Measurements from ENCODE around the gene FOXS1.
"Not testable (repeated sequence)": the region's sequence is repeated elsewhere in the genome, so short reads cannot be mapped to it uniquely, and the experiment has no call there.

Gene FOXS1

DNA sequence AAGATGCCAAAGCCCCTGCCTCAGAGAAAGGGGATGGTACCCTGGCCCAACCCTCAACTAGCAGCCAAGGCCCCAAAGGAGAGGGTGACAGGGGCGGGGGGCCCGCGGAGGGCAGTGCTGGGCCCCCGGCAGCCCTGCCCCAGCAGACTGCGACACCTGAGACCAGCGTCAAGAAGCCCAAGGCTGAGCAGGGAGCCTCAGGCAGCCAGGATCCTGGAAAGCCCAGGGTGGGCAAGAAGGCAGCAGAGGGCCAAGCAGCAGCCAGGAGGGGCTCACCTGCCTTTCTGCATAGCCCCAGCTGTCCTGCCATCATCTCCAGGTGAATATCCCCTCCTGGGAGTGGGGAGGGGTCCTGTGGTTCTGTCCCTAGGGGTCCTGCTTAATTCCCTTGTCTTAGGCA, 25.2 kb downstream of the FOXS1 start:
- DNase-seq: no peak

DNA sequence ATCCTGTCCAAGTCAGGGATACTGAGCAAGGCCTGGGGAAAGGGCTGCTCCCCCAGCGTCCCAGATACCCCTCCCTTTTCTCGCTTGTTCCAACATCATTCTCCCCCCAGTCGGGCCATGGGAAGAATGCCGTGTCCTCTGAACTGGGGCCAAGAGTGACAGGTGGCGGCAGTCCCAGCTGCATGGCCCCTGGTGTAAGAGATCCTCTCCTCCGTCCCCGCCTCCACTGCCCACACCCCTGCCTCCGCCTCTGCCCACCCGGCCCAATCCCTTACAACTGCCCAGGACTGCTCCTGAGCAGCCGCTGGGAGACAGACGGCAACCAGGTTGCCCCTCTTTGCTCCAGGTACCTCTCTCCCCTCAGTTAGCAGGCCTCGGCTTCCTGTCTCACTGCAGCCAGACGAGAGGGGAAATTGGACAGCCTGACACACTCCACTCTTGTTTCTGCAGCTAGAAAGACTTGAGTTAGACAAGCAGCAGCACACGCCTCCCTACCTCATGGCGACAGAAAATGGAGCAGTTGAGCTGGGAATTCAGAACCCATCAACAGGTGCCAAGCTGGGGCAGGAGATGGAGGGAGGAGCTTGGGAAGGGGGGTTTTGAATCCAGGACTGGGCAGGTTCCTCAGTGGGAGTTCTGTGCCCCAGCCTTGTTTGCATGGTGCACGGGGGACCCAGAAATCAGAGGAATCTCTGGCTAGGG, 26.2 kb downstream of the FOXS1 start, which contains the start of gene MYLK2:
MYLK2 (plus strand) TSS at position 274 of the 702 bp plus-strand sequence; CDS start at position 499, 225 bp downstream.
- DNase-seq: no peak

DNA sequence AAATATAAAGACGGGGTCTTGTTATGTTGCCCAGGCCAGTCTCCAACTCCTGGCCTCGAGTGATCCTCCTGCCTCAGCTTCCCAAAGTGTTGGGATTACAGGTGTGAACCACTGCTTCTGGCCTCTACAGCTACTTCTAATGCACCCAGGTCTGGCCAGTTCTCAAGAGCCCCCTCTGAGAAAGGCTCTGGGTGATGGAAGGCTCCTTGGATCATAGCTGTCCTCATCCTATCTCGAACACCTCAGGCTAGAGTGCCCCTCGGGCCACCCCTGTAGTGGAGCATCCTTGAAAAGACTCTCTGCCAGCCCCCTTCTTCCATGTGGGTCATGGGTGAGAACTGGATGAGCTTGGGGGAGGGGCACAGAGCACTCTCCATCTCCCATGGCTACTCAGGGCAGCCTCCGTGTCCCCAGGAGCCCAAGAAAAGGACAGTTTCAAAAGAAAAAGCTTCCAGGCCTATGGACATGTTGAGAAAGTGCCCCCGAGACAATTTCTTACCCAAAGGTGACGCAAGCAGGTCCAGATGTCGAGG, 27.0 kb downstream of the FOXS1 start:
- no peak for DNase-seq

DNA sequence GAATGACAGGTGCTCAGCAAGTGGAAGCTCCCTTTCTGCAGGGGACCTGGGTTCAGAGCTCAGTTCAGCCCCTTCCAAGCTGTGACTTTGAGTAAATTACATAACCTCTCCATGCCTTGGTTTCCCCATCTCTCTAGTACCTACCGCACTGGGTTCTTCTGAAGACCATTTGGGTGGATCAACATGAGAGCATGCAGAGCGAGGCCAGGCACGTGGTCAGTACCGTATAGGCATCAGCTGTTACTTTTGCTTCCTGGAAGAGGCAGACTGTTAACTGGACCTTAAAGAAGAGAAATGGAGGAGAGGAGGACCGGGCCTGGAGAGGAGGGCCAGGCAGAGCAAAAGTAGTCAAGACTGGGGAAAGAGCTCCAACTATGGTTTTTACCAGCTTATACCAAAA, 27.9 kb downstream of the FOXS1 start:
- DNase-seq: no peak

DNA sequence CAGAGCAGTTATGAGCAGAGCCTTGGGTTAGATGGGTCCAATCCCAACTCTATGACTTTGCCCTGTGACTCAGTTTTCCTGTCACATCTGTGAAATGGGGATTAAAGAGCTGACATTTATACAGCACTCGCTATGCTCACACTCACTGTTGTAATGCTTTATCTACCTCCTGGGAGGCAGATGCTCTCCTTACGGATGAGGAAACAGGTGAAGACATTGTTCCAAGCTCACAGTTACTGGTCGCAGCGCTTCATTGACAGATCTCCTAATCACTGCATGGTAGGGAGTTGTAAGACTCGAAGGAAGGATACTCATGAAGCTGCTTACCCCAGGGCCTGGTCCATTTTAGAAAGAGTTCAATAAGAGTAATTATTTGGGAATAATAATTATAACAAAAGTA, 29.2 kb downstream of the FOXS1 start:
- DNase-seq: no peak

GRCh38 chr20:31815408-31816188, 29.8 kb downstream of the FOXS1 start:
- no peak for DNase-seq

DNA sequence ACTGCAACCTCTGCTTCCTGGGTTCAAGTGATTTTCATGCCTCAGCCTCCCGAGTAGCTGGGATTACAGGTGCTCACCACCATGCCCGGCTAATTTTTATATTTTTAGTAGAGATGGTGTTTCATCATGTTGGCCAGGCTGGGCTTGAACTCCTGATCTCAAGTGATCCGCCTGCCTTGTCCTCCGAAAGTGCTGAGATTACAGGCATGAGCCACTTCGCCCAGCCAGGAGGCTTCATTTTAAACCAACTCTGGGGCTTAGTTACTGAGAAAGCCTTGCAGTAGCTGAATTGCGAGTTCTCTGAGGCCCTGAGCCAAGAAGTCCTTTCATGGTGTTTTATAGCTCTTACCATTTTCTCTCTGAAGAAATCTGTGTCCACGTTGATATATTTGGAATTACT, 31.3 kb downstream of the FOXS1 start:
- DNase-seq: not testable (repeated sequence)

DNA sequence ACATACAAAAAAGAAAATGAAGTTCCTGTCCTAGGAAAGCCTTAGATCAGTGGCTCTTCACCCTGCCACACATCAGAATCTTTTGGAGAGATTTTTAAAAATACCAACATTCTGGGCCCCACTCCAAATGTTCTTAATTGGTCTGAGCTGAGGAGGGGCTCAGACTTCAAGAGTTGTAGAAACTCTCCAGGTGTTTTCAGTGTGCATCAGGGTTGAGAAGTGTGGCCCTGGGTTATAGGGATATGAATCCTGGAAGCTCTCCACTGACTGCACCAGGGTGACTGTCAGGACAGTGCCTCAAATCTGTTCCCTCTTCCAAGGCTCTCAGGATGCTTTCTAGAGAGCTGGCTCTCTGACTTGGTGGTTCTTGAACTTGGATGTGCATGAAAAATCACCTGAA, 31.8 kb downstream of the FOXS1 start:
- no peak for DNase-seq

- DNase-seq: no peak
Observed at GRCh38 chr20:31811796-31812728, 33.3 kb downstream of the FOXS1 start.

DNA sequence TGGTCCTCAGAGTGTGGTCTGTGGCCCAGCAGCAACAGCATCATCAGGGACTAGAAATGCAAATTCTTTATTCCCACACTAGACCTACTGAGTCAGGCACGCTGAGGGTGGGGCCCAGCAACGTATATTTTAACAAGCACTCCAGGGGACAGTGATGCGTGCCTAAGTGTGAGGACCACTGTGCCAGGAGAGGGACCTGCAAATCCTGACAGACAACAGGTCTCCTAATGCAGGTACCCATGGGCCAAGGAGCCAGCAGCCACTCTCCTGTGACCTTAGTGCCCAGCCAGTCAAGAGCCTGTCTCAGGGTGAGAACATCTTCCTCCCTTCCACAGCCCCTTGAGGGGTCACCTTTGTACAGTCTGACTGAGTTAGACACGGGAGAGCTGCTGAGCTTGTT, 34.2 kb downstream of the FOXS1 start:
- DNase-seq: no peak

DNA sequence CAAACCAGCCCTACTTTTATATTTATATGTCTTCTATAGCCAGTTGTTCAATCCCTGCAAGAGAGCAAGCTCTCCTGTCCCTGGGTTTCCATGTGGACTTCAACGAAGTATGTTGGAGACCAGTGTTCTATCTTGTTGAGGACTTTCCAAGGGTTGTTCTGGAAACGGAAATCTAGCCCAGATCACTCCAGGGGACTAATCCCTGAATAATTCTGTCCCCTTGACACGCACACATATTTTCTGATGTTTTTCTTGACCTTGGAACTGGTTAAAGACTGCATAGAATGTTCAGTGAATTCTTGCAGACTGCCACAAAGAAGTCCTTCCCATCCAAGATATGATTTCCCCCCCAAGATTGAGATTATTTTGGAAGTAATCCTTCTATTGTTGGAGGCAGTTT, 35.7 kb downstream of the FOXS1 start:
- DNase-seq: no peak

- DNase-seq: no peak
Observed at GRCh38 chr20:31808481-31808880, 36.9 kb downstream of the FOXS1 start.

DNA sequence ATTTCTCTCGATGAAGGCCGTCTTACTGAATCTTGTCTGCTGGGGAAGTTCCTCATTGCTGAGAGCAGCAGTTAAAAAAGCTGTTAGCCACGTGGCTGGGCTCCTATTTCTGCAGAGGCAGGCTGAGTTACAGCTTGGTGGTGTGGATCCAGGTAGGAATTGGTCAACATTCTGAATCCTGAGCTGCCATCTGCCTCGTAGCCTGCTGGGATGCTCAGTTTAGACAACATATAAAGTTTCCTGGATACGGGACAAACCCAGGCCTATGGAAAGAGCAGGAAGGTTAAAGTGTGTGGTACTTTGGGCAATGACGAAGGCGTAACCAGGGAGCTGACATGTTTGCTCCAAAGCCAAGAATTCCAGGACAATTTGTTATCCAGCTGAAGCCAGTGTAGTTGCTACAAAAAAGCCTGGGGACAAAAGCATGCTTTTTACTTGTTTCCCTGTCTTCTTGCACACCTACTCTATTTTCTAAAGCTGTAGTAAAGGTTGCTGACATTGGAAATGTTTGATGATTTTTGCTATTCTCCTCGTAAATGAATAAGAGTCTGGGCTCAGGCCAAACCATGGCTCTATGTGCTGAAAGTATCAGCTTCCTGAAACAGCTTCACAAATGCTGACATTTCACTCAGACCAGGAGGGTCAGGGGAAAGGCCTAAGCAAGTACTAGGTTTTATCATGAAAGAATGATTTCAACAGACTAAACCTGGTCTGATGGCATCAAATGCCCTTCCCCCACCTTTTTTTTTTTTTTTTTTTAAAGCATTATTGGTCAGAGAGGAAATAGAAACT, 38.6 kb downstream of the FOXS1 start:
- no peak for DNase-seq

- no peak for DNase-seq
Observed at GRCh38 chr20:31803552-31804291, 41.7 kb downstream of the FOXS1 start.

- no peak for DNase-seq
Observed at GRCh38 chr20:31801508-31801907, 43.9 kb downstream of the FOXS1 start.

DNA sequence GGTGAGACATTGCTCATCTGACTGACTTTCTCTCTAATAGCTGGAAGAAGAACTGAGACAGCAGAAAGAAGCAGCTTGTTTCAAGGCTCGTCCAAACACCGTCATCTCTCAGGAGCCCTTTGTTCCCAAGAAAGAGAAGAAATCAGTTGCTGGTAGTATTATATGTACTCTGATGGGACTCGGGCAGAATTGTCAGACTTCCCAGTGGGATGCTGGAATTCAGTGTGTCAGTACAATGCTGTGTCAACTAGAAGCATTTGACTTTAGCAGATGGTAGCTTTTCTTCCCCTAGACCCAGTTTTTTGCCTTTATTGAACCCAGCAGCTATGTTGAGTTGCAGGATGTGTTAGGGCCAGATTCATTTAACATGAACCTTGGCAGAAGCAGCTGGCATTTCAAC, 48.0 kb downstream of the FOXS1 start:
- no peak for DNase-seq
